ENCODE results near the gene NOTCH2. TPM values are rescaled to one million over a fixed set of nuclear protein-coding genes. Genes with fewer than 3 reads are reported as not detected.

NOTCH2 gene
- total RNA-seq, 1 experiment from 2014 or later: 53.7 TPM

DNA sequence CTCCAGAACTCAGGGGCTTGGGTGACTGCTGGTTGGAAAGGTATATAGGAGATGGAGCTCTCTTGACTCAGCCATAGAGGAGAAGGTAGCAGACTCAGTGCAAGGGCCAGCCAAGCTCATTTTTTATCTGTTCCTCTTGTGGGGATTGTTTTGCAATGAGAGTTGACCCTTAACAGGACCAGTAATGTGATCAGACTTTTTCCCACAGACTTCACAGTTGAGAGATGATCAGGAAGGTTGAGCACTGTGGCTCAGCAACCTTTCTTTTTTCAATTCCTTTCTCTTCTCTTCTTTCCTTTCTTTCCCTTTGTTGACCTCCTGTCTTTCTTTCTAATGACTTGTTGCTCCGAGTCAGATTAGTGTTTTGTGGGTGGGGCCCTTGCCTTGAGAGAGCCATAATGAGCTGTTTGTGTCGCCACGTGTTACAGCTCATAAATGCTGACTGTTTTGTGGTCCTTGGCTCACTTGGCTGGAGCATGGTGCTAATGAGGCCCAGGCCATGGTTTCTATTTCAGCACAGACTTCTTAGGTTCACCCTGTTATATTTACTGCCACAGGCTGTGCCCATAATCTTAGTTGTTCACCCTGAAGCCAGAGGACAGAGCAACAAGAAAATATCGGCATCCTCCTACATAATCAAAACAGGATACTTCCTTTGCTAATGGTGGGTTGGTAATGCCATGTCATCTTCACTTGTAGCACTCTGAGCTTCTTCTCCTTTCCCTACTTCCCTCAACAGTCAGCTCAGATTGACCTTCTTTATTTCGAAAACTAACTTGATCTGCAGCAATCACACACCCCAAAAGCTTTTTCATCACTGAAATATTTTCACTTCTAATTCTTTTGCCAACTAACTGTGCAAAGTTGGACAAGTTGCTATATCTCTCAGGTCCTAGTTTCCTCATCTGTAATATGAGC, 187.1 kb downstream of the NOTCH2 start:
- no CpG with 5 or more reads among the region's 5 CpGs for WGBS (ENCODE audit: extremely low coverage, insufficient read length, low lambda C conversion rate)
- no peak overlapping the region for H4K8ac ChIP-seq (replicated peaks; ENCODE audit: insufficient read length, low read depth, low read length)
- no peaks in the 10 kb centered on the region for H3K4me1 ChIP-seq (ENCODE audit: insufficient read depth, low read length)
- no peak overlapping the region for H2BK15ac ChIP-seq (ENCODE audit: low read depth, low read length)
- Mint-ChIP-seq H3K4me1 (peaks cover 2 to 3% of the 10 kb centered on the region in 2 experiments; a peak in 2 of 4 replicates), H3K27ac (no peak overlapping the region), H3K36me3 (ENCODE audit: insufficient read depth in 1 of 3, low read depth in 3 of 3) (no peaks in the 10 kb centered on the region), H3K9me3 (no peaks in the 10 kb centered on the region), H3K4me3 (no peak overlapping the region), H3K27me3 (ENCODE audit: low read depth) (peaks cover 2% of the 10 kb centered on the region; the same call in 1 of the 2 replicates)
- H4K20me1 ChIP-seq (ENCODE audit: control insufficient read depth, insufficient read depth, insufficient read length): no peaks in the 10 kb centered on the region
- H2BK20ac ChIP-seq (ENCODE audit: low read depth, low read length, poor library complexity, severe bottlenecking): no peak overlapping the region
- H3K4ac ChIP-seq (ENCODE audit: low read depth, low read length): no peak overlapping the region
- H3K4me2 ChIP-seq (ENCODE audit: insufficient read depth, insufficient read length, low read length): no peak overlapping the region
- H3T11ph ChIP-seq (ENCODE audit: low read length): no peak overlapping the region
- no peak overlapping the region for H4K5ac ChIP-seq (ENCODE audit: insufficient read length, low read depth, low read length)
- H3K56ac ChIP-seq (ENCODE audit: insufficient read length, low read depth, low read length): no peak overlapping the region
- no peak overlapping the region for H3K18ac ChIP-seq (ENCODE audit: insufficient read length, low read depth, low read length)
- no peak overlapping the region for H3K27ac ChIP-seq (ENCODE audit: insufficient read length, low read depth, low read length)
- no peak overlapping the region for H2BK120ac ChIP-seq (ENCODE audit: low read depth, low read length, poor library complexity, severe bottlenecking)
- no peak overlapping the region for H3K14ac ChIP-seq (ENCODE audit: insufficient read depth, low read length)
- no peak overlapping the region for H2BK12ac ChIP-seq (ENCODE audit: insufficient read length, low read depth, low read length)
- H3K9me3 ChIP-seq (ENCODE audit: control insufficient read depth, low read depth, low read length): no peaks in the 10 kb centered on the region
- H3K79me1 ChIP-seq (ENCODE audit: insufficient read depth, low read depth, low read length, poor library complexity, severe bottlenecking): no peaks in the 10 kb centered on the region
- no peaks in the 10 kb centered on the region for H3K79me2 ChIP-seq (ENCODE audit: insufficient read depth, low read length)
- no peak overlapping the region for H2BK5ac ChIP-seq (ENCODE audit: insufficient read length, low read length)
- TF ChIP-seq, protein P1, sequence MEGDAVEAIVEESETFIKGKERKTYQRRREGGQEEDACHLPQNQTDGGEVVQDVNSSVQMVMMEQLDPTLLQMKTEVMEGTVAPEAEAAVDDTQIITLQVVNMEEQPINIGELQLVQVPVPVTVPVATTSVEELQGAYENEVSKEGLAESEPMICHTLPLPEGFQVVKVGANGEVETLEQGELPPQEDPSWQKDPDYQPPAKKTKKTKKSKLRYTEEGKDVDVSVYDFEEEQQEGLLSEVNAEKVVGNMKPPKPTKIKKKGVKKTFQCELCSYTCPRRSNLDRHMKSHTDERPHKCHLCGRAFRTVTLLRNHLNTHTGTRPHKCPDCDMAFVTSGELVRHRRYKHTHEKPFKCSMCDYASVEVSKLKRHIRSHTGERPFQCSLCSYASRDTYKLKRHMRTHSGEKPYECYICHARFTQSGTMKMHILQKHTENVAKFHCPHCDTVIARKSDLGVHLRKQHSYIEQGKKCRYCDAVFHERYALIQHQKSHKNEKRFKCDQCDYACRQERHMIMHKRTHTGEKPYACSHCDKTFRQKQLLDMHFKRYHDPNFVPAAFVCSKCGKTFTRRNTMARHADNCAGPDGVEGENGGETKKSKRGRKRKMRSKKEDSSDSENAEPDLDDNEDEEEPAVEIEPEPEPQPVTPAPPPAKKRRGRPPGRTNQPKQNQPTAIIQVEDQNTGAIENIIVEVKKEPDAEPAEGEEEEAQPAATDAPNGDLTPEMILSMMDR (conservative IDR thresholded peaks at IDR 0.05): no peak
- no peak overlapping the region for H3K9ac ChIP-seq (ENCODE audit: extremely low read depth, insufficient read length, low read length)
- H2AFZ ChIP-seq (ENCODE audit: low read length): no peak overlapping the region
- no peak overlapping the region for H3K23ac ChIP-seq (ENCODE audit: insufficient read length, low read depth, low read length)
- DNase-seq: no peak
- H3K27me3 ChIP-seq (ENCODE audit: insufficient read depth, low read length): no peaks in the 10 kb centered on the region
- H2AK5ac ChIP-seq (ENCODE audit: insufficient read length, low read length): no peak overlapping the region
- H4K91ac ChIP-seq (ENCODE audit: insufficient read length, low read depth, low read length): no peak overlapping the region
- no peaks in the 10 kb centered on the region for H3K23me2 ChIP-seq (ENCODE audit: insufficient read length, low read depth, low read length, poor library complexity, severe bottlenecking)
